GM21619 (cell line): ENCODE measurements around the gene ATG9A.
"Not testable (repeated sequence)": the region's sequence is repeated elsewhere in the genome, so short reads cannot be mapped to it uniquely, and the experiment has no call there.

ENCODE experiments used
- ATAC-seq: cut with Tn5 transposase; IDR thresholded peaks from one replicate; pipeline ENCODE4 v1.9.1; 2021; ENCODE audit not compliant: unreplicated experiment

Gene ATG9A

GRCh38 chr2:219207134-219207883 is 22.1 kb downstream of the ATG9A start:
- no peak for ATAC-seq

GRCh38 chr2:219206328-219207133 is 22.9 kb downstream of the ATG9A start, which contains the start of gene ZFAND2B:
TSS of gene ZFAND2B (plus strand) at chr2:219206782. CDS start at chr2:219206988, 206 bp downstream.
- ATAC-seq, result peak; percentile 98

GRCh38 chr2:219205981-219206327 is 23.5 kb downstream of the ATG9A start:
- no peak for ATAC-seq

GRCh38 chr2:219205165-219205538 is 24.3 kb downstream of the ATG9A start:
- ATAC-seq, result no peak

GRCh38 chr2:219204425-219205164 is 24.8 kb downstream of the ATG9A start:
- no peak for ATAC-seq

- ATAC-seq, result not testable (repeated sequence)
Measured at GRCh38 chr2:219201331-219201730, 28.1 kb downstream of the ATG9A start.

GRCh38 chr2:219200502-219201326 is 28.7 kb downstream of the ATG9A start:
- not testable (repeated sequence) for ATAC-seq

- no peak for ATAC-seq
Measured at GRCh38 chr2:219199470-219200211, 29.8 kb downstream of the ATG9A start.

- no peak for ATAC-seq
Measured at GRCh38 chr2:219198974-219199373, 30.5 kb downstream of the ATG9A start.

- no peak for ATAC-seq
Measured at GRCh38 chr2:219197388-219197787, 32.0 kb downstream of the ATG9A start.

GRCh38 chr2:219186754-219187456 is 42.5 kb downstream of the ATG9A start:
- ATAC-seq, result no peak

GRCh38 chr2:219184121-219184520 is 45.3 kb downstream of the ATG9A start:
- no peak for ATAC-seq

- no peak for ATAC-seq
Measured at GRCh38 chr2:219183151-219183772, 46.2 kb downstream of the ATG9A start.

GRCh38 chr2:219182331-219183150 is 46.9 kb downstream of the ATG9A start:
- ATAC-seq, result no peak

- ATAC-seq, result no peak
Measured at GRCh38 chr2:219181531-219181930, 47.9 kb downstream of the ATG9A start.

- ATAC-seq, result no peak
Measured at GRCh38 chr2:219180961-219181360, 48.5 kb downstream of the ATG9A start.

GRCh38 chr2:219179601-219180465 is 49.6 kb downstream of the ATG9A start:
- no peak for ATAC-seq
